OCI-LY3 (cell line): Measurements from ENCODE around the gene ARHGAP6.

Experiments used
- CTCF ChIP-seq: fragments of 200-600, 300-600 bp; sonication (generic); IDR thresholded peaks from 2 replicates; pipeline ENCODE4 v1.5.1; 2014; ENCODE audit warnings: antibody characterized with exemption, low read length, low read depth
- EZH2phosphoT487 ChIP-seq: fragments of 200-600 bp; shearing (Covaris generic); IDR thresholded peaks from 2 replicates; pipeline ENCODE4 v1.6.1; 2018; ENCODE audit warnings: antibody characterized with exemption, mixed run types, low read depth

GRCh38 chrX:11484290-11484689 is 181.4 kb downstream of the ARHGAP6 start:
- no peak for TF ChIP-seq CTCF
- no peak for TF ChIP-seq EZH2phosphoT487
